GM12873 (cell line): ENCODE data around the gene MRGPRE.

Experiments used
- CTCF ChIP-seq: IDR thresholded peaks from 2 replicates; pipeline ENCODE4 v1.5.1; 2012; ENCODE audit warnings: low read depth, mild to moderate bottlenecking, moderate library complexity, low read length, control low read depth; ENCODE audit not compliant: insufficient read depth; ENCODE audit errors: missing control alignments

The MRGPRE gene

DNA sequence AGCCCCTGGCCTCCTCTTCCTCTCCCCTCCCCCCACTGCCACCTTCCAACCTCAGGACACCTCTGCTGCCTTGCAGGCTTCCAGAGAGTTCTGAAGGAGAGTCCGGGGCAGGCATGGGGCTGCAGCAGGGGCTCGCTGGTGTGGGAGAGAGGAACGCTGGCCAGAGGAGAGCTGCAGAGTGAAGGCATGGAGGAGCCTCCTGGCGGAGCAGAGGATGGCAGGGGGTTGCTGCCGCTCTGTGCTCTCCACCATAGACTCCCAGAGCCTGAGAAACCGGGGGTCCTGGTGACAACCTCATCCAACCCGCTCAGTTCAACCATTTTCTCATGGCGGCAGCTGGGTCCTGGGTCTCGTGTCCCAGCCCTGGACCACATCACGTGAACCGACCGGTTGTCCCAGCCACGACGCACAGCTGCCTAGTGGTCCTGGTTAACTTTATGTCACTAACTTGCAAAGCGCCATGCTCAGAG is 31.1 kb downstream of the MRGPRE start:
- no peak for TF ChIP-seq CTCF

- TF ChIP-seq CTCF, result no peak
These were observed 31.7 kb downstream of the MRGPRE start for GRCh38 chr11:3200388-3201111.

- TF ChIP-seq CTCF, result no peak
These were observed 32.5 kb downstream of the MRGPRE start for GRCh38 chr11:3199537-3200295.

DNA sequence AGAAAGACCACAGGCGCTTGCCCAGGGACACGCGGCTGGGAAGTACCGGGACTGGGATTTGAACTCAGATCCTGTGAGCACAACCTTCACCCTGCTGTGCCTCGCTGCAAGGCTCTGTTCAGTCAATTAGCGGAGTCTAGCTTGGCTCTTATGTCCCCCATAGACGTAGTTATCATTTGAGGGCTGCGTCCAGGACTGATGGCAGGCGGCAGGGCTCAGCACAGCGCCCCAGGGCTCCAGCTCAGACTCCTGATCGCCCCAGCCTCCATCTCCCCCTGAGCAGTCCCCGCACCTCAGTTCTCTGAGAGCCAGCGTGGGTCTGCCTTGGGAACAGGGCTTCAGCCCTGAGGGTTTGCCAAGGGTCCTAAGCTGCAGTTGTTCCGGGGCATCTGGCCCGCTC is 33.4 kb downstream of the MRGPRE start:
- no peak for TF ChIP-seq CTCF

- no peak for TF ChIP-seq CTCF
These were observed 34.2 kb downstream of the MRGPRE start for GRCh38 chr11:3197878-3198528.

DNA sequence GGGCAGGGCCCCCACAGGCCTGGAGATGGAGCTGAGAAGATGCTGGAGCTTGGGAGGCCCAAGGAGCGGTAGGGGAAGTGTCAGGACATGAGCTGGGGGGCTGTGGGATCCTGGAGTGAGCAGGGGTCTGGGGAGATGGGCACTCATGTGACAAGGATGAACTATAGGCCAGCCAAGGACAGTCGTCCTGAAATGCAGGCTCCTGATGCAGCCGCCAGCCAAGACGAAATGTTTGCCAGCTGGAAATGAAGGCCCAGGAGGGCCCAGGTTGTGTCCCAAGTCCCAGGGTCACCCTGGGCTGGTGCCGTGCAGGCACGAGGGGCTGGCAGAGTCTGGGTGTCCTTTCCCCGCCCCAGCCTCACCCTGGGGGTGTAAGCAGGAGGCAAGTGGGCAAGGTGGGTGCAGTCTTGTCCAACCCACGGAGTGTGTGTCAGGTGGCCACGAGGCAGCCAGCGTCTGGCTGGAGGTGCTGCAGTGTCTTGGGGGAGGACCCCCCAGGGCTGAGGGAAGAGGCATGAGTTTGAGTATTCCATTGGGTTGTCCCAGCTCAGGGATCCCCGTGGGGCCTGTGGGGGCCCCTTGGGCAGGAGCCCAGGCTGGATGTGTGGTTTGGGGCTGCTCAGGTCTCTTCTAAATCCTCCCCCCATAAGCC is 35.0 kb downstream of the MRGPRE start:
- TF ChIP-seq CTCF, result no peak
